ENCODE results near the gene HSPA5. TPM values are rescaled to one million over a fixed set of nuclear protein-coding genes. Genes with fewer than 3 reads are reported as not detected.
"Not testable (repeated sequence)": the region's sequence is repeated elsewhere in the genome, so short reads cannot be mapped to it uniquely, and the experiment has no call there.

The HSPA5 gene
- total and polyA plus RNA-seq, 8 donors: 270 to 479 (median 334) TPM

GRCh38 chr9:125268394-125269013 lies 27.4 kb upstream of the HSPA5 start:
- H3K36me3 ChIP-seq: peaks cover 0 to 46% of the 10 kb centered on the region in 2 donors
- intact Hi-C loops (cut with DNase I): no loop called here
- H3K27ac ChIP-seq: no peak overlapping the region
- H3K9me3 ChIP-seq: no peaks in the 10 kb centered on the region
- DNase-seq: no peak
- no peaks in the 10 kb centered on the region for H3K27me3 ChIP-seq
- peak; percentile 67 for ATAC-seq
- H3K4me3 ChIP-seq: no peak overlapping the region
- TF ChIP-seq, protein P1, sequence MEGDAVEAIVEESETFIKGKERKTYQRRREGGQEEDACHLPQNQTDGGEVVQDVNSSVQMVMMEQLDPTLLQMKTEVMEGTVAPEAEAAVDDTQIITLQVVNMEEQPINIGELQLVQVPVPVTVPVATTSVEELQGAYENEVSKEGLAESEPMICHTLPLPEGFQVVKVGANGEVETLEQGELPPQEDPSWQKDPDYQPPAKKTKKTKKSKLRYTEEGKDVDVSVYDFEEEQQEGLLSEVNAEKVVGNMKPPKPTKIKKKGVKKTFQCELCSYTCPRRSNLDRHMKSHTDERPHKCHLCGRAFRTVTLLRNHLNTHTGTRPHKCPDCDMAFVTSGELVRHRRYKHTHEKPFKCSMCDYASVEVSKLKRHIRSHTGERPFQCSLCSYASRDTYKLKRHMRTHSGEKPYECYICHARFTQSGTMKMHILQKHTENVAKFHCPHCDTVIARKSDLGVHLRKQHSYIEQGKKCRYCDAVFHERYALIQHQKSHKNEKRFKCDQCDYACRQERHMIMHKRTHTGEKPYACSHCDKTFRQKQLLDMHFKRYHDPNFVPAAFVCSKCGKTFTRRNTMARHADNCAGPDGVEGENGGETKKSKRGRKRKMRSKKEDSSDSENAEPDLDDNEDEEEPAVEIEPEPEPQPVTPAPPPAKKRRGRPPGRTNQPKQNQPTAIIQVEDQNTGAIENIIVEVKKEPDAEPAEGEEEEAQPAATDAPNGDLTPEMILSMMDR (IDR thresholded peaks at IDR 0.05): no peak
- peaks cover 18 to 39% of the 10 kb centered on the region in 2 donors for H3K4me1 ChIP-seq

DNA sequence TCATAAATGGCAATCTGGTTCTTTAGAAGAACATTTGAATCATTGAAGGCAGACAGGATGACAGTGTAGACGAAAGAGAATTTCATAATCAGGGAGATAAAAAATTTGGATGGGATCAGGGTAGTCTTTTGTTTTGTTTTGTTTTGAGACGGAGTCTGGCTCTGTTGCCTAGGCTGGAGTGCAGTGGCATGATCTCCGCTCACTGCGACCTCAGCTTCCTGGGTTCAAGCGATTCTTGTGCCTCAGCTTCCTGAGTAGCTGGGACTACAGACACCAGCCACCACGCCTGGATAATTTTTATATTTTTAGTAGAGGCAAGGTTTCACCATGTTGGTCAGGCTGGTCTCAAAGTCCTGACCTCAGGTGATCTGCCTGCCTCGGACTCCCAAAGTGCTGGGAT lies 22.9 kb upstream of the HSPA5 start:
- peaks cover 0 to 34% of the 10 kb centered on the region in 2 donors for H3K36me3 ChIP-seq
- peaks cover 8 to 51% of the 10 kb centered on the region in 2 donors for H3K4me1 ChIP-seq
- H3K4me3 ChIP-seq; DNase-seq; H3K27ac ChIP-seq; H3K9me3 ChIP-seq; intact Hi-C loops (cut with DNase I); ATAC-seq; H3K27me3 ChIP-seq: not testable (repeated sequence)

DNA sequence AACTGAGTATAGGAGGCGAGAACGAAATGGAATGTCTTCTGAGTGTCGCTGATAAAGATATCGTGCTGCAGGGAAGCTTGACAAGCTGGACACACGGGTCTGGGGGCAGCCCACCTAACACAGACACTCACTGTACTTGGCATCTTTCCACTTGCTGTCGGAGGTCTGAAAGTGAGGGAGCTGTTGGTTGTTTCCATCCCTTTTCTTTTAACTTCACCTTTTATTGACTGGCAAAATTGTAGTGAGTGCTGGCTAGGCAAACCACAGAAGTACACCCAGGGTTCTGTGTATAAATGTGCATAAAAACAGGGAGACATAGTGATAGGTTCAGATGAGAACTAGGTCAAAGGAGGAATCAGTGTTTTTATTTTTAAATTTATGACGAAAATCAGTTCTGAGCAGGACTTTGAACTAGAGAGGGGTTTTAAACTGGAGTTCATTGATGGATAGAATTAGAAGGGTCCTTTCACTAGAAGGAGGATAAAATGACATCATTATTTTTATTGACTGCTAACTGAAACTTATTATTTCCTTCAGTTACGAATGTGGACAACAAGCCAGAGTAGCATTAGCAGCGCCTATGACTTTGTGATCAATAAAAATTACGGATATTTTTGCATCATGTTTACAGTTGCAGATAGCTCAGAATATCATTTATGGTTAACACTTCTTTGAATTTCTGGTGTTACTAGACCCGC lies 21.3 kb upstream of the HSPA5 start:
- H3K4me1 ChIP-seq: peaks cover 8 to 64% of the 10 kb centered on the region in 2 donors
- ATAC-seq: peak; percentile 10
- DNase-seq: peak in 2 of 4 donors; percentile 22 to 42

GRCh38 chr9:125261501-125262293 lies 20.6 kb upstream of the HSPA5 start, which contains the start of gene GAPVD1:
Gene GAPVD1, plus strand, starts transcription at chr9:125261826. Its CDS starts 37,096 bp downstream, at chr9:125298922.
- TF ChIP-seq, protein P1 (IDR thresholded peaks at IDR 0.05): peak; percentile 39 to 65
- DNase-seq: peak; percentile 88 to 98 (median 93)
- ATAC-seq: peak; percentile 99
- Histone ChIP-seq H3K27me3 (no peaks in the 10 kb centered on the region), H3K4me1 (peaks cover 8 to 64% of the 10 kb centered on the region in 2 donors), H3K4me3 (peak within 1 kb of the TSS; percentile 92 to 97), H3K36me3 (peaks cover 0 to 25% of the 10 kb centered on the region in 2 donors), H3K9me3 (no peaks in the 10 kb centered on the region), H3K27ac (peak within 1 kb of the TSS; percentile 78 to 90)
- intact Hi-C loops (cut with DNase I): no loop called here

More for the DNA sequence above, 21.3 kb upstream of the HSPA5 start:
- intact Hi-C loops (cut with DNase I): no loop called here
- peaks cover 0 to 32% of the 10 kb centered on the region in 2 donors for H3K36me3 ChIP-seq
- no peaks in the 10 kb centered on the region for H3K9me3 ChIP-seq
- TF ChIP-seq, protein P1 (IDR thresholded peaks at IDR 0.05): no peak
- peak overlapping the region in 1 of 2 donors; percentile 90 for H3K27ac ChIP-seq
- H3K4me3 ChIP-seq: peak overlapping the region; percentile 92 to 97
- H3K27me3 ChIP-seq: no peaks in the 10 kb centered on the region

GRCh38 chr9:125260561-125260960 lies 19.4 kb upstream of the HSPA5 start:
- no peak for DNase-seq
- no peaks in the 10 kb centered on the region for H3K9me3 ChIP-seq
- H3K36me3 ChIP-seq: peaks cover 0 to 16% of the 10 kb centered on the region in 2 donors
- intact Hi-C loops (cut with DNase I): no loop called here
- TF ChIP-seq, protein P1 (IDR thresholded peaks at IDR 0.05): no peak
- peak overlapping the region in 1 of 2 donors; percentile 92 for H3K4me3 ChIP-seq
- no peak for ATAC-seq
- H3K4me1 ChIP-seq: peaks cover 8 to 64% of the 10 kb centered on the region in 2 donors
- no peaks in the 10 kb centered on the region for H3K27me3 ChIP-seq
- H3K27ac ChIP-seq: peak overlapping the region in 1 of 2 donors; percentile 90

Measured in left lung (tissue), 10 donors.